ENCODE data around the gene PIK3R5.
"Not testable (repeated sequence)": the region's sequence is repeated elsewhere in the genome, so short reads cannot be mapped to it uniquely, and the experiment has no call there.

The PIK3R5 gene

DNA sequence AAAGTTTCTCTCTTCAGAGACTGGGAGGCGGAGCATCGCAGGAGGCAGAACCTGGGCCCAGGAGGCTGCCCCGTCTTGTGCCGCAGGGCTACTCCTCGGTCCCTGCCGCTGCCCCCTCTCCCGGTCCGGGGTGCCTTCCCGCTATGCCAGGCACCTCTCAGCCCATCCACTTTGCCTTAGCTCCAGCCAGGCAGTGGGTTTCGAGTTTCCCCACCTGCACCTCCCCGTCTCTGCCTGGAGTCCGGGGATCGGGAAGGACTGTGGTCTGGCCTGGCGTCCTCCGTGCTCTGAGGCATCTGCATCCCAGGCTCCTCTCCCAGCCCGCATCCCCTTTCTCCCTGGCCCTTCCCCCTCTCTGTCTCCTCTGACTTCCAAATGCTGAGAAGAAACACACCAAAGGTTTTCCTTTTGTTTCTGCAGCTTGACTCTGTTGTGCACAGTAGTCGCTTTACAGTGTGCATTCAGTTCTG, 71.3 kb downstream of the PIK3R5 start:
- no peak for FAIRE-seq

DNA sequence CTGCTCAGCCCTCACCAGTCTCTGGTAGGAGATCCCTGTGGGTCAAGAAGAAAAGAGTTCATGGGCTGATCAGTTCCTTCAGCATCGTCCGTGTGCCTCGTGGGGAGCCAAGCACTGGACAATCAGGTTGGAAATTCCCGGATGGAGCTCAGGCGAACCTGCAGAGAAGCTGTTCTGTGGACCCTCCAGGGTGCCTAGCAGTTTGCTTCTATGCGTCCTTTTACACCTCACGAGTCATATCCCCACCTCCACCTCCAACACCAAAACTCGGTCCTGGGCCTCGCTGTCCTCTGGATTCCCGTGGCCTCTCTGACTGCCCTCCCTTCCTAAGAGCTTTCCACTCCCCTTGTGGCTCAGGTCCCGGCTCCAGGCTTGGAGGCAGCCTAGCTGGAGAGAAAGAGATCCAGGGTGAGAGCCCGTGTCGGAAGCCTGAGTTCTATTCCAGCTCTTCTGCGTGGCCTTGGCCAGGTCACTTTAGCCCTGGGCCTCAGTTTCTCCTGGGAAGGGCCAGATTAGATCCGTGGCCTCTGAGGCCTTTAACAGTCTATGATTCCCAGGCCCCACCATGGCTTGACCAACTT, 71.8 kb downstream of the PIK3R5 start:
- no peak for FAIRE-seq

DNA sequence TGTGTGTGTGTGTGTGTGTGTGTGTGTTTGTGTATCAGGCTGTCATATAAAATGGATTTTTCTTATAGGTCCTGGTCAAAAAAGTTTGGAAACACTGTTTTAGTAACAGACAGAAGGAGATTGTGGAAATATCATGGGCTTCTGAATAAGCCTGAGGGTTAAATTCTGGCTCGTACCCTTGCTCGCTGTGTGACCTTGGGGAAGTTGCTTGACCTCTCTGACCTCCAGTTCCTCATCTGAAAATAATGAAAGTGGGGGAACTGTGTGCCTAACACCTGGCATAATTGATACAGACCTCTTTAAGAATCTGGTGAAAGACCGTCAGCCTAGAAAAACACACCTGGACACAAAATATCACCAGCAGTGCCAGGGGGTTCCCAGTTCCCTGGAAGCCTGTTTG, 72.4 kb downstream of the PIK3R5 start:
- no peak for FAIRE-seq

DNA sequence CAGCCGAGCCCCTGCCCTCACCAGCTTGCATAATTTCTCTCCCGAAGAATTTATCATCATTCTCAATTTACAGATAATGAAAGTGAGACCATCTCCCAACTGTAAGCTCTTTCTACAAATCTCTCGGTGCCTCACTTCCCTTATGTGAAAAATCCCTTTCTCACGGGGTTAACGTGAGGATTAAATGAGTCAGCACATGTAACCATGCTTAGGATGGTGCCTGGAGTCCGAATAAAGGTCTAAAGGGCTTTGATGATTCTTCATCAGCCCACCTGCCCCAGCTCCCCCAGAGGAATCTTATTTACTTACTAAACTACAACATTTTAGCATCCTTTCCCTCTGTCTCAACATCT, 73.2 kb downstream of the PIK3R5 start:
- FAIRE-seq = no peak

DNA sequence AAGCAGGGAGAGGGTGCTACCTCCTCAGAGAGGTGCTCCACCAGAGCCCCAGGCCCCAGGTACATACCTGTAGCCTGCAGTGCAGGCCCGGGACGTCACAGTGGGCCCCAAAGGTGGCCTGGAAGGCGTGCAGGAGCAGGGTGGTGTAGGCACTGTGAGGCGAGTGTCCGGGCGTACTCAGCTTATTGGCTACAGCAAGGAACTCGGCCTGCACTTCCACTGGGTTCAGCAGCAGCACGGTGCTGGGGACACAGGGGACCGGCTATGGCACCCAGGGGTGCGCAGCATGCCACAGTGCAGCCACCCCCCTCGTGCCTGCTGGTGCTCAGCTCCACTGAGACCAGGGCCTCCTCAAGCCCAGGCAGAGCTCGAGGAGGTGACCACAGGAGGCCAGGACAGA, 74.8 kb downstream of the PIK3R5 start:
- FAIRE-seq = no peak

DNA sequence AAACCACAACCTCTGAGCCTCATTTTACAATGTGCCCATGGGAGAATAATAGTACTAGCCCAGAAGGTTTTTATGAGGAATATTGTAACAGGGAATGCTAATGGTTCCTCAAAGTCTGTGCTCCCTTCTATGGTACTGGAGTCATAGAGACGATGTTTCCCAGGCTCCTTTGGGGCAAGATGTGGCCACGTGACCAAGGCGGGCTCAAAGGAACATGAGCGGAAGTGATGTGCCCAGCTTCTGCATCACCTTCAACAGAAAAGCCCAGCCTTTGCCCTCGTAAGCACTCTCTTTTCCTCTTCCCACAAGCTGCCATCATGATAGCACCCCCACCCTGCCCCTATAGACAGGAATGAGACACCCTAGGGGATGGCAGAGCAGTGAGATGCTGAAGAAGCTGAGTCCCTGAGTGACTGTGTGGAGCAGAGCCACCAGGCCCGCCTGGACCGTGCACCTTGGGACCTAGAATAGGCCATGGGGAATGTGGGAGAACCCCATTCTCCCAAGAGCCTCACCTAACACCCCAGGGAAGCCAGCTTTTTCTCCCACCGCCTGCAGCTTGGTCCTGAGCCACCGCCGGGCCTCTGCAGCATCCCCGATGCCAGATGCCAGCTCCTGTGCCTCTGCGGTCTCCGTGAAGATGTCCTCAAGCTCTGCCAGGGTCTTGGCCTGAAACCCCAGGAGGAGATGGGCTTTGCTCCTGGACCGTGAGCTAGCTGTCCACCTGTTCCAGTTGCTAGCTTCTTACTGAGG, 75.9 kb downstream of the PIK3R5 start:
- FAIRE-seq = no peak

DNA sequence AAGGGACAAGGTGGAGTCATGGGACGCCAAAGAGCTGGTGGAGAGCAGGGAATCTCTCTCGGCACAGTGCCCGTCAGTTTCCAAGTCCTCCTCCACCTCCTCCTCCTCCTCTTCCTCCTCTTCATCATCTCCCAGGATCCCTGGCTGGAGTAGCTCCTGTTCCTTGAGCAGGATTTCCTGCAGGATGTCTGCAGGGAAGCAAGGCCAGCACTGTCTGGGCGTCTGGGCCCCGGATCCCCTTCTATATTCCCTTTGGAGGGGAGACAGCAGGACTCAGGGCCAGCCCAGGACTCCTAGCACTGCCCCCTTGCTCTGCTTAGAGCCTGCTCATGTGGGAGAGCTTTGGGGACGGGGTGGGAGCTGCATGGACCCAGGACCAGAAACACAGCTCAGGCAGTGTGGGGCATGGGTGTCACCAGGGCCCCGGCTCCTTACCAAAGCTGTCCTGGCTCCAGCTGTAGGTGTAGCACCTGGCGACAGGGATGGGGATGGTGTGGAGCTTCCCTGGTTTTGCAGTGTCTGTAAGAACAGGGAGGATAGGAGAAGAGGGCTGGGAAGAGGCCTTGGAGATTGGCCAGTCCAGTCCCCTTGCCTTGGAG, 76.7 kb downstream of the PIK3R5 start:
- FAIRE-seq = no peak

DNA sequence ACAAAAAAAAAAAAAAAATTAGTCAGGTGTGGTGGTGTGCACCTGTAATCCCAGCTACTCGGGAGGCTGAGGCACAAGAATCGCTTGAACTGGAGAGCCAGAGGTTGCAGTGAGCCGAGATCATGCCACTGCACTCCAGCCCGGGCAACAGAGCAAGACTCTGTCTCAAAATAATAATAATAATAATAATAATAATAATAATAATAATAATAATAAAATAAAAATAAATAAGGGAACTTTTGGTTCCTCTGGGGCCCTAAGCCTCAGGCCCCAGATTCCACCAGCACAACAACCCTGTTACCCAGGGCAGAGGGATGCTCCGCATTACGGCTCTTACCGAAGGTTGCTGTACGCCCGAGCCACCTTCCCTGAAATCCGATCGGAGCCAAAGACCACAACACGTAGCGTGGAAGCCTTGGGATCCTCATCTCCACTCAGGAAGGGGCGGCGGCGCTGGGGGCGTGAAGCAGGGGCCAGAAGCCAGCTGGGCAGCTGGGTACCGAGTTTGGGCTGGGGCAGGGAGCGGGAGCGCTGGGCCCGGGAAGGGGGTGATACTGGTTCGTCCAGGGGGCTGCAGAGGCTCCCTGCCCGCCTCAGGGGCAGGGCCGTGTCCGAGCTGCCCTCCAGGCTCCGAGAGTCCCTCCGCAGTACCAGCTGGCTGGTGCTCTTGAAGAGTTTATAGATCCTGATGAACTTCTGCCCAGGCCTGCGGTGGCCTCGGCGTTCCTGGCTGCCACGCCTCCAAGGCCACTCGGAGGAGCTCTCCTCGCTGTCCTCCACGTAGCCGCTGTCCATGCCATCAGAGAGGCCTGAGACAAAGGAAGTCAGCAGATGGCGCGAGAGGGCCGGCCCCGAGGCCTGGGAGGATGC, 77.4 kb downstream of the PIK3R5 start:
- no peak for FAIRE-seq

DNA sequence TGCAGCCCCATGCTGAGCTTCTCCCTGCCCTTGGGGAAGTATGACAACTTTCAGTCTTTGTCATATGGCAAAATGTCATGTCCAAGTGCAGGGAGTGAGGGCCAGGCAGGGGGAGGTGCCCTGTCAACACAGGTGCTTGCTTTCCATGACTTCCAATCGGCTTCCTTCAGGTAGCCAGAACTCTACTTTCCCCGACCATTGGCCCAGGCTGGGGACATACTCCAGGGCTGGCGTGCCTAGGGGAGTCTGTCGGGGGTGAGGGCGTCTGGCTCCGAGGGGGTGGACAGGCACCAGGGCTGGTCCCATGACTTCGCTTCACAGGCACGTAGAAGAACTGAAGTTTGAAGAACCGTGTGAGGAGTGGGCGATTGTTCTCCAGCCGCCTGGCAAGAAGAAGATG, 78.2 kb downstream of the PIK3R5 start:
- no peak for FAIRE-seq

DNA sequence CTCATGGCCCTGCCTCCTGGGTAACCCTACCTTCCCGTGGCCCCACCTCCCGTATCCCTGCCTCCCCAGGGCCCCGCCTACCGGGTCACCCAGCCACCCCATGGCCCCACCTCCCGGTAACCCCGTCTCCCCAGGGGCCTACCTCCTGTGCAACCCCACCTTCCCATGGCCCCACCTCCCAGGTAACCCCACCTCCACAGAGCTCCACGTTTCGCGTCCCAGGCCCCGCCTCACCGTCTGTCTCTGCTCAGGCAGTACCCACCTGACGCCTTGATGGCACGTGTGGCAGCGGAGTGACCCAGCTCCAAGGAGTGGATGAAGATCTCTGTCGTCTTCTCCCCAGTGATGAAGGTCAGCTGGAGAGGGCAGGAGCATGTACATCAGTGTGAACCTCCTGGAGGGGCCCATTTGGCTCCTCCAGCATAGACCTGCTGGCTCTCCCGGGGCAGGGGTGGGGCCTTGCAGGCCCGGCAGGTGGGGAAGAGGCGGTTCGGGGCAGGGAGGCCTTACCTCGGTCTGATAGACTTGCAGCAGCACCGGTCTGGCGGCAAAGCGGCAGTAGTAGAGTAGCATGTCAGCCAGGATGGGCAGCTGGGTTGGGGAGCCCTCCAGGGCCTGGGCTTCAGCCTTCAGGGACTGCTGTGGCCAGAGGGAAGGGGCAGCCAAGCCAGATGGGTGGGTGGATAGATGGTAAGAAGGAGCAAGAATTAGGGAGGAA, 79.4 kb downstream of the PIK3R5 start:
- no peak for FAIRE-seq

DNA sequence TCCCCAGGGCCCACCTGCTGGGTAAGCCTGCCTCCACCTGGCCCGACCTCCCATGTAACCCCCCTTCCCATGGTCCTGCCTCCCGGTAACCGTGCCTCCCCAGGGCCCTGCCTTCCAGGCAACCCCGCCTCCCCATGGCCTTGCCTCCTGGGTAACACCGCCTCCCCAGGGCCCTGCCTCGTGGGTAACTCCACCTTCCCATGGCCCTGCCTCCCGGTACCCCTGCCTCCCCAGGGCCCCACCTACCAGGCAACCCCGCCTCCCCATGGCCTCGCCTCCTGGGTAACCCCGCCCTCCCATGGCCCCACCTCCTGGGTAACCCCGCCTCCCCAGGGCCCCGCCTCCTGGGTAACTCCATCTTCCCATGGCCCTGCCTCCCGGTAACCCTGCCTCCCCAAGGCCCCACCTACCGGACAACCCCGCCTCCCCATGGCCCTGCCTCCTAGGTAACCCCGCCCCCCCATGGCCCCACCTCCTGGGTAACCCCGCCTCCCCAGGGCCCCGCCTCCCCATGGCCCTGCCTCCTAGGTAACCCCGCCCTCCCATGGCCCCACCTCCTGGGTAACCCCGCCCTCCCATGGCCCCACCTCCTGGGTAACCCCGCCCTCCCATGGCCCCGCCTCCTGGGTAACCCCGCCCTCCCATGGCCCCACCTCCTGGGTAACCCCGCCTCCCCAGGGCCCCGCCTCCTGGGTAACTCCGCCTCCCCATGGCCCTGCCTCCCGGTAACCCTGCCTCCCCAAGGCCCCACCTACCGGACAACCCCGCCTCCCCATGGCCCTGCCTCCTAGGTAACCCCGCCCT, 80.1 kb downstream of the PIK3R5 start:
- not testable (repeated sequence) for FAIRE-seq

DNA sequence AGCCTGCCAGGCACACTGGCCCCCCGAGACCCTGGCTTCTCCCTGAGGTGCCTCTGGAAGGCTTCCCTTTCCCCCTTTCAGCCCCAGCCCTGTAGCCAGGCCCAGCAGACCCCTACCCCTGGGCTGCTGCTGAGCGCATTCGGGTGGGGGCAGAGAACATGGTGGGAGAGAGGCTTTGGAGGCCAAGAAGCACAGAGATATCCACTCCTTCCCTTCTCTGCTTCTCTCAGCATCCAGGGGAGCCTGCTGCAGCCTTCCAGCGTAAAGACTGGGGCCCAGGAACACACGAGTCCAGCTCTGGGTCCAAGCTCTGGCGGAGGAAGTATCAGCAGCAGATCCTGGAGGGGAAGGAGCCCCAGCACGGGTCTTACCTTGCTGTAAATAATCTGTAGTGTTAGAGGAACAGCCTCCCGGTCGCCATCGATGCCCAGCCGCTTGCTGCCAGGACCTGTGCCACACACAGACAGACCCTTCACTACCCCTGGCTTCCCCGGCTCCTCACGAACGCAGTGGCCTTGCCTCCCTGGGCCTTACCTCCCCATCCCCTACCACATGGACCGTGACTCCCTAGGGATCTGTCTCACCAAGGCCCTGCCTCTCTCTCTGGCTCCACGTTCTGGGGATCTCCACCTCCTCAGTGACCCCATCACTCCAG, 81.0 kb downstream of the PIK3R5 start:
- no peak for FAIRE-seq

DNA sequence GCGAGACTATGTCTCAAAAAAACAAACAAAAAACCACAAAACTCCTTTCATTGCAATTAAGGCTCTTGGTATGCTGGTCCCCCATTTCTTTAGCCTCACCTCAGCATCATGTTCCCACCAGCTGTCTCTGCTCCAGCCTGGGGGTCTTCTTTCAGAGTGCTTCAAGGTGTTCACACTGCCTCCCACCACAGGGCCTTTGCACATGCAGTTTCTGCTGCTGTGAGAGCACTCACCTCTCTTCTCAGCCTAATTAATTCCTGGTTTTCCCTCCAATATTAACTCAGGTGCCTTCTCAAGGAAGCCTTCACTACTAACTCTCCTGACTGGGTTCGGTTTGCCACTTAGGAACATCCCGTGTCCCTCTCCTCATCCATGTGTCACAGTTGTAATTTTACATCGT, 82.2 kb downstream of the PIK3R5 start:
- FAIRE-seq = no peak

DNA sequence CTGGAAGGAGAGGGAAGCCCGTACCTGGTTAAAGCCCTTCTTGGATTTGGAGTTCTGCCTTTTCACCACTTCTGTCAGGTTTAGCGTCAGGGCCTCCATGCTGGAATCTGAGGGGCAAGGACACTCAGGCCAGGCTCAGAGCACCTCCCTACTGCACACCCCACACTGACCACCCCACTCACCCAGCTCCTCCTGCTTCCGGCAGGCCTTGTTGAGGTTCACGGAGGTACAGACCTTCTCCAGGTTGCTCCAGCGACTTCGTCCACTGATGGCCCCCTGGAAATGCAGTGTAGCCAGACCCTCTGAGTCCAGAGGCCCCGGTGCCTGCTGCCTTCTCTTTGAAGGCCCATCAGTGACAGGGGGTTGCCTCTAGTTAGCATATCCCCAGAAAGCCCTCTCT, 83.9 kb downstream of the PIK3R5 start:
- FAIRE-seq = no peak

DNA sequence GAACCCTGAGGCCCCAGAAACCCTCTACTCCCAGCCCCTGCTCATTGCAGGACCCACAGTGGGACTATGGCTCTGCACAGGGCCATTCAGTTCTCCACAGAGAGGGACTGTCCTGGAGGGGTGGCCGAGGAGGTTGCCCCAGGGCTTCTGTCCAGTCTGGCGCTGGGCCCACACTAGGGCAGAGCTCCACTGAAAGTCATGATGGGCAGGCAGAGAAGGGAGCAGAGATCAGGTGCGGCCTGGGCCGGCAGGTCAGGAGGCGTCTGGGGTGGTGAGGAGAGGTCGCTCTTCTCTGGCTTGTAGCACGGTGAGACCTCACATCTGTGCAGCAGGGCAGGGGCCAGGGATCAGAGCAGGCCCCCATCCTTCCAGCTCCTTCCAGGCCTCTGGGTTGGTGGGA, 85.0 kb downstream of the PIK3R5 start:
- no peak for FAIRE-seq

DNA sequence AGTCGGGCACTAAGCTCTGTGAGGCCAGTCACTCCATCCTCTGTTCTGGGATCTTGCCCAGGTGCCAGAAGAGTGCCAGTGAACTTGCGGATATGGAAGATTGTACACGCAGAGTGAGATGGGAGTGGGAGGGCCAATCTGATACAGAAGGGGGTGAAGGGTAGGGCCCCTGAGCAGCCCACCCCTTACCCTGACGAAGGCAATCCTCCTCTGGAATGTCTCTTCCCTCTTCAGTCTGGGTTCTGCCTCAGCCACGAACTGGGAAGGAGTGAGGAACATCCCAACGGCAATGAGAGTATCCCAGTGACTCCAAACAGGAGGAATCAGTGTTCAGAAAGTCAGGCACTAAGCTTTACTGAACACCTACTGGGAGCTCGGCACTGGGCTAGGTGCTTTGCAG, 86.1 kb downstream of the PIK3R5 start:
- FAIRE-seq = no peak

DNA sequence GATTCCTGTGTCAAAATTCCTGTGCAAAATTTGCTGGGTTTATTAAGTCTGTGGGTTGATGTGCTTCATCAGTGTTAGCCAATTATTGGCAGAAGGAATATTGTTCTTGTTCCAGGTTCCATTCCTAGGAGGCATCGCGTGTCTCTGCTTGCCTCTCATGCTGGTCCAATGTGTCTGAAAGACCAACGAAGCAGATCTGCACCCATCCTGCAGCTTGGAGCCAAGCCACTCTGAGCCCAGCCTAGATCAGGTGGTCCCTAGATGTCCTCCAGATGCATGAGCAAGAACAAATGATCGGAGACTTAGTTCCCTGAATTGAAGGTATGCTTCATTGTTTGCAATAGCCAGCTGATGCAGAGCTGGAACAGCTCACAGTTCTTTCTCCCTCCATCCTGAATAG, 87.5 kb downstream of the PIK3R5 start:
- no peak for FAIRE-seq

DNA sequence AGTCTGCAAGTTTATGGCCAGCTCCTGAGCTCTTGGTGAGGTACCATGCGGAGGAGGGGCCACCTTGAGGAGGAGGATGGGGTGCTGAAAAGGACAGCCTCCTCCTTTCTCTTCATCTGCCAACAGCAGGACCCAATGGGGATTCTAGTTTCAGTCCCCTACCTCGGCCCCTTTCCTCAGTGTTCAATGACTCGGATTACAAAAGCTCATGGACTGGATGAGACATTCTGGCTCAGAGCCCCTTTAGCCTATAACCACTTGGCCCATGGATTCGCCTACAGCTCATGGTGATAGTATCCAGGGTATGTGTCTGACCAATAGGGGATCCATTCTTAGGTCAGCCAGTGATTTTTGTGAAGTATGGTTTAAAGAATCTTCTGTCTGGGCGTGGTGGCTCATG, 89.5 kb downstream of the PIK3R5 start:
- no peak for FAIRE-seq

DNA sequence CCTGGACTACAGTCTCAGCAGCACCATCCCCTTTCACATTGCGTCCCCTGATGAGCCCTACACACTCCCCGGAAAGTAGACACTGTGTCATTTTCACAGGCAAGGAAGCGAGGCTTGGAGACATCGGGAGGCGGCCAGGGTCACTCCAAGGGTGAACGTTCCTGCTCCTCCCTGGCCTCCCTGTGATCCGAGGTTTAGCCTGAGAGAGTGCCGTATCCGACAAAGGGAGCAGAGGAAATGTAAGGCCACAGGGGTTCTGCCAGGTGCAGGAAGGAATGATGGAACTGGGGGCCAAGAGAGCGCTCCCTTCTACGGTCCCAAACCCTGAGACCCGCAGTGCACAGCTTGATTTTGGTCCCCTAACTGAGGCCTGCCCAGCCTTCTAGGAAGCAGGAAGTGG, 90.1 kb downstream of the PIK3R5 start:
- no peak for FAIRE-seq

DNA sequence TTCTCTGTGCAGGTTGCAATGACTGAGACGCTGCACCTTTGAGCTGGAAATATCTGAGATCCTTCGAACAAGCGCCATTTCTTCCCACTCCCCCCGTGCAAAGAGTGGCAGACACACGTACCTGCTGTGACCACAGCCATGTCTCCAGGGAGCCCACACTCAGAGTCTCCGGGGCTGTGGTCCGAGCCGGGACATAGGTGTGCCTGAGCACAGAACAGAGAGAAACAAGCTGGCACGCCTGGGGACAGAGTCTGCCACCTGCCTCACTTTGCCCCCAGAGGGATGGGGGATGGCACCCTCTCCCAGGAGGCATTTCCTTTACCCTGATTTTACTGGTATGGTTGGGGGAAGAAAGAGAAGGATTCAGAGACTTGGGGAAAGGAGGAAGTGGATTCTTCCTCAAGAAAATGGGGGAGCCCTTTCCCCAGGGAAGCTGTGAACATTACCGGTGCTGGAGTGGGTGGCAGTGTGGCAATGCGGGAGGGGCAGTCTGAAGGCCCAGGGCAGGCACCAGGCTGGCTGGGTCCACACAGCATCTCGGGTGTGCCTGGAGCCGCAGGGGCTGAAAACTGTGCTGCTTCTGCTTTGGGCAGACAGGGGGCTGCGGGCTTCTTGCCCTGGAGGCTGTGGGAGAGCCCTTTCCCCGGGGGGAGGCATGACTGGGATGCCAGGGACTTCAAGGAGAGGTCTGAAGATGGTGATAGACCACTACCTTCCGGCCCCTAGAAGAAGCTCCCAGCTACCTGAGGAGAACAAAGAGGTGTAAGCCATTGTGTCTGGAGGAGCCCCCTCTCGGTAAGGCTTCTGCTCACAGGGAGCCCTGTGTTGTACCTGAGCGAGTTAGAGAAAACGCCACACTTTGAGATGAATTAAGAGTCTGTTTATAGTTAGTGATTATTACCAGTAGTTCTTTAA, 91.4 kb downstream of the PIK3R5 start:
- no peak for FAIRE-seq

Measured in A204.1 (cell line).